SH-SY5Y (cell line): ENCODE measurements around the gene ELP2.

Source experiments
- GATA2 ChIP-seq: IDR thresholded peaks from 2 replicates; pipeline ENCODE4 v1.6.1; 2011; ENCODE audit warnings: mild to moderate bottlenecking, low read depth, low read length
- GATA3 ChIP-seq: IDR thresholded peaks from 2 replicates; pipeline ENCODE4 v1.6.1; 2011; ENCODE audit warnings: low read depth, mild to moderate bottlenecking, low read length, moderate library complexity

- TF ChIP-seq GATA2 (no peak), GATA3 (no peak)
These were observed 15.0 kb upstream of the ELP2 start for GRCh38 chr18:36114738-36115137.
